HL-60 (cell line): ENCODE results near the gene RABGAP1L.
A peak's percentile ranks its signal among the peaks of the same experiment; 100 is the strongest.

Experiments
- DNase-seq, 2 experiments: peaks; one replicate each; pipeline ENCODE4 v3.0.0-alpha.2; 2010 to 2020; ENCODE audit warnings: low read depth in 1 of 2, low spot score in 1 of 2
- H3K27ac ChIP-seq: fragments of 250-450 bp; sonication (Bioruptor Pico); replicated peaks from 2 replicates; pipeline ENCODE4 v1.5.1; 2020; ENCODE audit warnings: mild to moderate bottlenecking, moderate library complexity
- H3K27me3 ChIP-seq: fragments of 250-450 bp; sonication (Bioruptor Pico); 2 replicates; pipeline ENCODE4 v1.5.1; 2021; ENCODE audit warnings: mild to moderate bottlenecking, moderate library complexity; ENCODE audit not compliant: insufficient read depth, poor library complexity, severe bottlenecking
- H3K4me3 ChIP-seq: replicated peaks from 2 replicates; pipeline ENCODE4 v1.5.1; 2011; ENCODE audit warnings: mild to moderate bottlenecking, control low read depth, low read length; ENCODE audit not compliant: insufficient read depth
- GABPA ChIP-seq: IDR thresholded peaks from 2 replicates; pipeline ENCODE4 v1.6.1; 2012; ENCODE audit warnings: low read depth
- POLR2AphosphoS5 ChIP-seq: IDR thresholded peaks from 2 replicates; pipeline ENCODE4 v1.6.1; 2012; ENCODE audit warnings: low read depth
- SPI1 ChIP-seq: IDR thresholded peaks from 2 replicates; pipeline ENCODE4 v1.6.1; 2012; ENCODE audit warnings: low read depth, mild to moderate bottlenecking, borderline replicate concordance
- TF ChIP-seq, protein P1 (sequence below): IDR thresholded peaks from one replicate; pipeline ENCODE4 v1.5.1; 2011; ENCODE audit warnings: low read length, control low read depth, inconsistent platforms; ENCODE audit not compliant: insufficient read depth
- TF ChIP-seq, protein P2 (sequence below): IDR thresholded peaks from 2 replicates; pipeline ENCODE4 v1.6.1; 2012; ENCODE audit warnings: low read depth; ENCODE audit not compliant: insufficient replicate concordance

Gene RABGAP1L

DNA sequence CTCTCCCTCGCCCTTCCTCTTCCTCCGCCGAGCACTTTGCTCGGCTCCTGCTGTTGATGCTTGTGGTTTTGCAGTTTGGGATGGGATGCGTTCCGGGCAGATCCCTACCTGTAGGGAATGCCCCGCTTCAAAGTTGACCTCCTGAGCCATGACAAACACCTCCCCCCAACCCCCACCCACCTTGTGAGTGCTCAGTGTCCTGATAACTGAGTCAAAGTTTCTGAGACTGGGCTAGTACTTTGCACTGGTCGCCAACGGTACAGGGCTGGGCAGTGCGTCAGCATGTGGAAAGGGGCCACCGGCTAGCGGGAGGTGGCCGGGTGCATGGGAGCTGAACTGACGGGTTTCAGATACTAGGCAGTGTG is 771 bp downstream of the RABGAP1L start:
- Histone ChIP-seq H3K27ac (peak overlapping the region; percentile 81), H3K4me3 (peak overlapping the region; percentile 99), H3K27me3 (no peaks in the 10 kb centered on the region)
- DNase-seq: peak; percentile 16 to 33
- TF ChIP-seq SPI1: peak; percentile 46; the same call in 1 of the 2 replicates
- TF ChIP-seq, protein P1, sequence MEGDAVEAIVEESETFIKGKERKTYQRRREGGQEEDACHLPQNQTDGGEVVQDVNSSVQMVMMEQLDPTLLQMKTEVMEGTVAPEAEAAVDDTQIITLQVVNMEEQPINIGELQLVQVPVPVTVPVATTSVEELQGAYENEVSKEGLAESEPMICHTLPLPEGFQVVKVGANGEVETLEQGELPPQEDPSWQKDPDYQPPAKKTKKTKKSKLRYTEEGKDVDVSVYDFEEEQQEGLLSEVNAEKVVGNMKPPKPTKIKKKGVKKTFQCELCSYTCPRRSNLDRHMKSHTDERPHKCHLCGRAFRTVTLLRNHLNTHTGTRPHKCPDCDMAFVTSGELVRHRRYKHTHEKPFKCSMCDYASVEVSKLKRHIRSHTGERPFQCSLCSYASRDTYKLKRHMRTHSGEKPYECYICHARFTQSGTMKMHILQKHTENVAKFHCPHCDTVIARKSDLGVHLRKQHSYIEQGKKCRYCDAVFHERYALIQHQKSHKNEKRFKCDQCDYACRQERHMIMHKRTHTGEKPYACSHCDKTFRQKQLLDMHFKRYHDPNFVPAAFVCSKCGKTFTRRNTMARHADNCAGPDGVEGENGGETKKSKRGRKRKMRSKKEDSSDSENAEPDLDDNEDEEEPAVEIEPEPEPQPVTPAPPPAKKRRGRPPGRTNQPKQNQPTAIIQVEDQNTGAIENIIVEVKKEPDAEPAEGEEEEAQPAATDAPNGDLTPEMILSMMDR: no peak

DNA sequence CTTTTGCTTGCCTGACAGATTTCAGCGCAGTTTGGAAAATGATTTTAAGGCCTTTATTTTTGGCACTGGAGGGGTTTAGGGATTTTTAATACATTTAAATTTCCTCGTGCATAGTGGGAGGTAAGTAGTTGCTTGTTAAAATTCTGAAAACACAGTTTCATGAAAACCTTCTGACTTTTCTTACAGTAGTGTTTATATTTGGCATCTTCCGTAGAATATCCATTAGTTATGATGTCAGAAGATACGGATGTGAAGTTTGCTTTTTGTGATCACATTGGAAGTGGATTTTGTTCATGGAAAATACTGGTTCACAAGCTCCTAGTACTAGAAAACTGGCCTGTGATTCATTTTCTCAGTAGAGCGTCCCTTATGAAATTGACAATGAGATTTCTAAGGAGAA is 1.3 kb downstream of the RABGAP1L start:
- H3K4me3 ChIP-seq: peak overlapping the region; percentile 99
- TF ChIP-seq, protein P1: no peak
- TF ChIP-seq SPI1 (no peak), POLR2AphosphoS5 (no peak), GABPA (no peak)
- TF ChIP-seq, protein P2, sequence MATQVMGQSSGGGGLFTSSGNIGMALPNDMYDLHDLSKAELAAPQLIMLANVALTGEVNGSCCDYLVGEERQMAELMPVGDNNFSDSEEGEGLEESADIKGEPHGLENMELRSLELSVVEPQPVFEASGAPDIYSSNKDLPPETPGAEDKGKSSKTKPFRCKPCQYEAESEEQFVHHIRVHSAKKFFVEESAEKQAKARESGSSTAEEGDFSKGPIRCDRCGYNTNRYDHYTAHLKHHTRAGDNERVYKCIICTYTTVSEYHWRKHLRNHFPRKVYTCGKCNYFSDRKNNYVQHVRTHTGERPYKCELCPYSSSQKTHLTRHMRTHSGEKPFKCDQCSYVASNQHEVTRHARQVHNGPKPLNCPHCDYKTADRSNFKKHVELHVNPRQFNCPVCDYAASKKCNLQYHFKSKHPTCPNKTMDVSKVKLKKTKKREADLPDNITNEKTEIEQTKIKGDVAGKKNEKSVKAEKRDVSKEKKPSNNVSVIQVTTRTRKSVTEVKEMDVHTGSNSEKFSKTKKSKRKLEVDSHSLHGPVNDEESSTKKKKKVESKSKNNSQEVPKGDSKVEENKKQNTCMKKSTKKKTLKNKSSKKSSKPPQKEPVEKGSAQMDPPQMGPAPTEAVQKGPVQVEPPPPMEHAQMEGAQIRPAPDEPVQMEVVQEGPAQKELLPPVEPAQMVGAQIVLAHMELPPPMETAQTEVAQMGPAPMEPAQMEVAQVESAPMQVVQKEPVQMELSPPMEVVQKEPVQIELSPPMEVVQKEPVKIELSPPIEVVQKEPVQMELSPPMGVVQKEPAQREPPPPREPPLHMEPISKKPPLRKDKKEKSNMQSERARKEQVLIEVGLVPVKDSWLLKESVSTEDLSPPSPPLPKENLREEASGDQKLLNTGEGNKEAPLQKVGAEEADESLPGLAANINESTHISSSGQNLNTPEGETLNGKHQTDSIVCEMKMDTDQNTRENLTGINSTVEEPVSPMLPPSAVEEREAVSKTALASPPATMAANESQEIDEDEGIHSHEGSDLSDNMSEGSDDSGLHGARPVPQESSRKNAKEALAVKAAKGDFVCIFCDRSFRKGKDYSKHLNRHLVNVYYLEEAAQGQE: no peak
- no peaks in the 10 kb centered on the region for H3K27me3 ChIP-seq
- H3K27ac ChIP-seq: no peak overlapping the region
- no peak for DNase-seq

DNA sequence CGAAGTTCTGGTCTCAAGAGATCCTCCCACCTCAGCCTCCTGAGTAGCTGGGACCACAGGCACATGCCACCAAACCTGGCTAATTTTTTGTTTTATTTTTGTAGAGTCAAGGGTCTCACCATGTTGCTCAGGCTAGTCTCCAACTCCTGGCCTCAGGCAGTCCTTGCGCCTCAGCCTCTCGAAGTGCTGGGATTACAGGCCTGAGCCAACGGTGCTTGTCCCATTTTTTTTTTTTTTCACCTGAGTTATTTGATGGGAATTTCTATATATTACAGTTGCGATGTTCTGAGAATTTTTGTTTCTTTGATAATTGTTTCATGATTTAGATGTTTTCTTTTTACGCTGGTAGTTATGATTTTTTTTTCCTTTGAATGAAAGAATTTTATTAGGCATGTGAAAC is 2.5 kb downstream of the RABGAP1L start:
- no peaks in the 10 kb centered on the region for H3K27me3 ChIP-seq
- DNase-seq: no peak
- no peak overlapping the region for H3K27ac ChIP-seq
- TF ChIP-seq, protein P1: no peak
- TF ChIP-seq SPI1: no peak
- TF ChIP-seq POLR2AphosphoS5: no peak
- TF ChIP-seq, protein P2: no peak
- no peak for TF ChIP-seq GABPA
- H3K4me3 ChIP-seq: no peak overlapping the region

DNA sequence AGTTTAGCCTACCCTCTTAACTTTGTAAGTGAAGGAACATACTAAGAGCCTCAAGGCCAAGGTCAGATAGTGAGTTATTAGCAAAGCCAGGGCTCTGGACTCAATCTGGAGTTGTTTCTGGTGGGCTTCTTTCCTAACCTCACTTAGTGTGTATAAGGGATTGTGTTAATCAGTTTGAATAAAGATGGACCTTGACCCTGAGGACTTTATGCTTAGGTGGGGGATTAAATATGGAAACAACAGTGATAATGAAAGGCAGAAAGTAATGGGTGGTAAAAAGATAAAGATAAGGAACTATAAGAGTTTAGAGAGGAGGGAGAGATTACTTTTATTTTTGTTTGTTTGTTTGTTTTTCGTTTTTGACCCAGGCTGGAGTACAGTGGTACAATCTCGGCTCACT is 5.5 kb downstream of the RABGAP1L start:
- Histone ChIP-seq H3K4me3 (no peak overlapping the region), H3K27ac (no peak overlapping the region), H3K27me3 (no peaks in the 10 kb centered on the region)
- TF ChIP-seq POLR2AphosphoS5: no peak
- TF ChIP-seq, protein P2: no peak
- TF ChIP-seq, protein P1: no peak
- TF ChIP-seq GABPA: no peak
- TF ChIP-seq SPI1: no peak
- DNase-seq: no peak
